WI38 (cell line): ENCODE measurements around the gene CYP21A2.
"Not testable (repeated sequence)": the region's sequence is repeated elsewhere in the genome, so short reads cannot be mapped to it uniquely, and the experiment has no call there.

ENCODE experiments used
- H3K4me3 ChIP-seq: 2 replicates; pipeline ENCODE4 v1.5.1; 2011; ENCODE audit warnings: low read depth, mild to moderate bottlenecking, control low read depth, low read length

Gene CYP21A2

GRCh38 chr6:32037598-32038524 lies at the start of gene CYP21A2:
Gene CYP21A2, plus strand, starts transcription at chr6:32038415. Its CDS starts 8 bp downstream, at chr6:32038423.
- H3K4me3 ChIP-seq: not testable (repeated sequence)

GRCh38 chr6:31989363-31989762 lies 48.9 kb upstream of the CYP21A2 start:
- not testable (repeated sequence) for H3K4me3 ChIP-seq

GRCh38 chr6:31994421-31994820 lies 43.8 kb upstream of the CYP21A2 start:
- H3K4me3 ChIP-seq: not testable (repeated sequence)

- not testable (repeated sequence) for H3K4me3 ChIP-seq
Observed at GRCh38 chr6:31996385-31996784, 41.8 kb upstream of the CYP21A2 start.

- not testable (repeated sequence) for H3K4me3 ChIP-seq
Observed at GRCh38 chr6:32002546-32003268, 35.5 kb upstream of the CYP21A2 start.

- H3K4me3 ChIP-seq: not testable (repeated sequence)
Observed at GRCh38 chr6:32003301-32003700, 34.9 kb upstream of the CYP21A2 start.

GRCh38 chr6:32004393-32004792 lies 33.8 kb upstream of the CYP21A2 start:
- not testable (repeated sequence) for H3K4me3 ChIP-seq

- not testable (repeated sequence) for H3K4me3 ChIP-seq
Observed at GRCh38 chr6:32004864-32005537, 33.2 kb upstream of the CYP21A2 start.

- not testable (repeated sequence) for H3K4me3 ChIP-seq
Observed at GRCh38 chr6:32005538-32005880, 32.7 kb upstream of the CYP21A2 start.

GRCh38 chr6:32005991-32006529 lies 32.2 kb upstream of the CYP21A2 start:
- not testable (repeated sequence) for H3K4me3 ChIP-seq

- not testable (repeated sequence) for H3K4me3 ChIP-seq
Observed at GRCh38 chr6:32007086-32007485, 31.1 kb upstream of the CYP21A2 start.

GRCh38 chr6:32008037-32008436 lies 30.2 kb upstream of the CYP21A2 start:
- H3K4me3 ChIP-seq: not testable (repeated sequence)

GRCh38 chr6:32008616-32009015 lies 29.6 kb upstream of the CYP21A2 start:
- H3K4me3 ChIP-seq: not testable (repeated sequence)

GRCh38 chr6:32009537-32009936 lies 28.7 kb upstream of the CYP21A2 start:
- H3K4me3 ChIP-seq: not testable (repeated sequence)

- not testable (repeated sequence) for H3K4me3 ChIP-seq
Observed at GRCh38 chr6:32010856-32011530, 27.2 kb upstream of the CYP21A2 start.

GRCh38 chr6:32012941-32013617 lies 25.1 kb upstream of the CYP21A2 start:
- H3K4me3 ChIP-seq: not testable (repeated sequence)

- H3K4me3 ChIP-seq: not testable (repeated sequence)
Observed at GRCh38 chr6:32013738-32014137, 24.5 kb upstream of the CYP21A2 start.

GRCh38 chr6:32014547-32014946 lies 23.7 kb upstream of the CYP21A2 start, which contains the start of gene C4B:
Gene C4B, plus strand, starts transcription at chr6:32014795. Its CDS starts 51 bp downstream, at chr6:32014846.
- not testable (repeated sequence) for H3K4me3 ChIP-seq

- H3K4me3 ChIP-seq: not testable (repeated sequence)
Observed at GRCh38 chr6:32022100-32022499, 16.1 kb upstream of the CYP21A2 start.

GRCh38 chr6:32028631-32029030 lies 9.6 kb upstream of the CYP21A2 start:
- not testable (repeated sequence) for H3K4me3 ChIP-seq
